Measurements from ENCODE around the gene SGMS1.

The SGMS1 gene

GRCh38 chr10:50324046-50324445, 299.7 kb downstream of the SGMS1 start:
- Histone ChIP-seq H3K9ac (ENCODE audit: low read depth, low read length, poor library complexity) (no peak overlapping the region), H3K27ac (replicated peaks; ENCODE audit: low read length) (no peak overlapping the region), H3K36me3 (replicated peaks in 1 of 2; ENCODE audit: control insufficient read depth in 2 of 2, insufficient read depth in 2 of 2, low read length in 2 of 2) (no peaks in the 10 kb centered on the region), H3K4me3 (ENCODE audit: low read length in 2 of 2) (no peak overlapping the region), H3K4me2 (ENCODE audit: insufficient read depth, low read length, poor library complexity, severe bottlenecking) (no peak overlapping the region), H3K14ac (ENCODE audit: low read length) (no peak overlapping the region), H3K18ac (ENCODE audit: low read length) (no peak overlapping the region), H4K91ac (ENCODE audit: low read depth, low read length, poor library complexity) (no peak overlapping the region), H3K4ac (ENCODE audit: low read length) (no peak overlapping the region), H2BK12ac (ENCODE audit: low read length) (no peak overlapping the region), H2AFZ (ENCODE audit: low read length) (no peak overlapping the region), H2BK5ac (ENCODE audit: low read length) (no peak overlapping the region), H4K8ac (ENCODE audit: low read depth, low read length) (no peak overlapping the region), H3K79me1 (ENCODE audit: low read depth, low read length) (no peaks in the 10 kb centered on the region), H2BK15ac (ENCODE audit: low read length) (no peak overlapping the region), H3K23ac (ENCODE audit: low read depth, low read length, poor library complexity) (no peak overlapping the region), H2AK5ac (ENCODE audit: low read depth, low read length) (no peak overlapping the region), H3K4me1 (ENCODE audit: control insufficient read depth in 2 of 2, insufficient read depth in 1 of 2, low read depth in 1 of 2, low read length in 2 of 2) (peaks cover 0 to 5% of the 10 kb centered on the region in 2 donors), H3K27me3 (ENCODE audit: control insufficient read depth in 3 of 3, insufficient read depth in 3 of 3, low read depth in 1 of 3, low read length in 3 of 3) (no peaks in the 10 kb centered on the region), H3K9me3 (replicated peaks in 1 of 2; ENCODE audit: control insufficient read depth in 2 of 2, insufficient read depth in 1 of 2, low read depth in 1 of 2, low read length in 2 of 2) (no peaks in the 10 kb centered on the region), H2BK120ac (ENCODE audit: low read depth, low read length) (no peak overlapping the region)
- no CpG with 5 or more reads among the region's 2 CpGs for WGBS, 2 donors (ENCODE audit: extremely low coverage in 2 of 2, insufficient read length in 2 of 2, insufficient replicate concordance in 1 of 2)
- DNase-seq (ENCODE audit: low spot score): no peak

- Histone ChIP-seq H2AK5ac (ENCODE audit: low read depth, low read length) (no peak overlapping the region), H3K79me1 (ENCODE audit: low read depth, low read length) (no peaks in the 10 kb centered on the region), H2AFZ (ENCODE audit: low read length) (no peak overlapping the region), H3K36me3 (replicated peaks in 1 of 2; ENCODE audit: control insufficient read depth in 2 of 2, insufficient read depth in 2 of 2, low read length in 2 of 2) (no peaks in the 10 kb centered on the region), H3K27me3 (ENCODE audit: control insufficient read depth in 3 of 3, insufficient read depth in 3 of 3, low read depth in 1 of 3, low read length in 3 of 3) (no peaks in the 10 kb centered on the region), H3K4me2 (ENCODE audit: insufficient read depth, low read length, poor library complexity, severe bottlenecking) (no peak overlapping the region), H3K4me3 (ENCODE audit: low read length in 2 of 2) (no peak overlapping the region), H3K4me1 (ENCODE audit: control insufficient read depth in 2 of 2, insufficient read depth in 1 of 2, low read depth in 1 of 2, low read length in 2 of 2) (peaks cover 0 to 5% of the 10 kb centered on the region in 2 donors), H3K4ac (ENCODE audit: low read length) (no peak overlapping the region), H3K18ac (ENCODE audit: low read length) (no peak overlapping the region), H2BK120ac (ENCODE audit: low read depth, low read length) (no peak overlapping the region), H2BK5ac (ENCODE audit: low read length) (no peak overlapping the region), H2BK15ac (ENCODE audit: low read length) (no peak overlapping the region), H2BK12ac (ENCODE audit: low read length) (no peak overlapping the region), H4K8ac (ENCODE audit: low read depth, low read length) (no peak overlapping the region), H4K91ac (ENCODE audit: low read depth, low read length, poor library complexity) (no peak overlapping the region), H3K23ac (ENCODE audit: low read depth, low read length, poor library complexity) (no peak overlapping the region), H3K27ac (replicated peaks; ENCODE audit: low read length) (no peak overlapping the region), H3K9ac (ENCODE audit: low read depth, low read length, poor library complexity) (no peak overlapping the region), H3K9me3 (replicated peaks in 1 of 2; ENCODE audit: control insufficient read depth in 2 of 2, insufficient read depth in 1 of 2, low read depth in 1 of 2, low read length in 2 of 2) (no peaks in the 10 kb centered on the region), H3K14ac (ENCODE audit: low read length) (no peak overlapping the region)
- WGBS, 2 donors (ENCODE audit: extremely low coverage in 2 of 2, insufficient read length in 2 of 2, insufficient replicate concordance in 1 of 2): no CpG with 5 or more reads among the region's 3 CpGs
- no peak for DNase-seq (ENCODE audit: low spot score)
Measured at GRCh38 chr10:50322077-50322476, 301.7 kb downstream of the SGMS1 start.

GRCh38 chr10:50318129-50318528, 305.6 kb downstream of the SGMS1 start:
- Histone ChIP-seq H3K23ac (ENCODE audit: low read depth, low read length, poor library complexity) (no peak overlapping the region), H3K4me2 (ENCODE audit: insufficient read depth, low read length, poor library complexity, severe bottlenecking) (no peak overlapping the region), H3K9ac (ENCODE audit: low read depth, low read length, poor library complexity) (no peak overlapping the region), H4K8ac (ENCODE audit: low read depth, low read length) (no peak overlapping the region), H3K4ac (ENCODE audit: low read length) (no peak overlapping the region), H2BK15ac (ENCODE audit: low read length) (no peak overlapping the region), H3K4me3 (ENCODE audit: low read length in 2 of 2) (no peak overlapping the region), H2AK5ac (ENCODE audit: low read depth, low read length) (no peak overlapping the region), H3K27ac (replicated peaks; ENCODE audit: low read length) (no peak overlapping the region), H2BK12ac (ENCODE audit: low read length) (no peak overlapping the region), H2BK5ac (ENCODE audit: low read length) (no peak overlapping the region), H3K9me3 (replicated peaks in 1 of 2; ENCODE audit: control insufficient read depth in 2 of 2, insufficient read depth in 1 of 2, low read depth in 1 of 2, low read length in 2 of 2) (no peaks in the 10 kb centered on the region), H3K4me1 (ENCODE audit: control insufficient read depth in 2 of 2, insufficient read depth in 1 of 2, low read depth in 1 of 2, low read length in 2 of 2) (peaks cover 0 to 5% of the 10 kb centered on the region in 2 donors), H3K36me3 (replicated peaks in 1 of 2; ENCODE audit: control insufficient read depth in 2 of 2, insufficient read depth in 2 of 2, low read length in 2 of 2) (no peaks in the 10 kb centered on the region), H2BK120ac (ENCODE audit: low read depth, low read length) (no peak overlapping the region), H3K14ac (ENCODE audit: low read length) (no peak overlapping the region), H4K91ac (ENCODE audit: low read depth, low read length, poor library complexity) (no peak overlapping the region), H3K18ac (ENCODE audit: low read length) (no peak overlapping the region), H3K79me1 (ENCODE audit: low read depth, low read length) (no peaks in the 10 kb centered on the region), H2AFZ (ENCODE audit: low read length) (no peak overlapping the region), H3K27me3 (ENCODE audit: control insufficient read depth in 3 of 3, insufficient read depth in 3 of 3, low read depth in 1 of 3, low read length in 3 of 3) (no peaks in the 10 kb centered on the region)
- DNase-seq (ENCODE audit: low spot score): no peak

- no peaks in the 10 kb centered on the region for H3K36me3 ChIP-seq (replicated peaks in 1 of 2; ENCODE audit: control insufficient read depth in 2 of 2, insufficient read depth in 2 of 2, low read length in 2 of 2)
- no peak overlapping the region for H3K9ac ChIP-seq (ENCODE audit: low read depth, low read length, poor library complexity)
- H3K4ac ChIP-seq (ENCODE audit: low read length): no peak overlapping the region
- H3K9me3 ChIP-seq (replicated peaks in 1 of 2; ENCODE audit: control insufficient read depth in 2 of 2, insufficient read depth in 1 of 2, low read depth in 1 of 2, low read length in 2 of 2): peaks cover 0 to 2% of the 10 kb centered on the region in 2 donors
- no peaks in the 10 kb centered on the region for H3K27me3 ChIP-seq (ENCODE audit: control insufficient read depth in 3 of 3, insufficient read depth in 3 of 3, low read depth in 1 of 3, low read length in 3 of 3)
- no peak overlapping the region for H3K4me3 ChIP-seq (ENCODE audit: low read length in 2 of 2)
- no peak overlapping the region for H3K14ac ChIP-seq (ENCODE audit: low read length)
- no peak overlapping the region for H2BK15ac ChIP-seq (ENCODE audit: low read length)
- H2BK5ac ChIP-seq (ENCODE audit: low read length): no peak overlapping the region
- H4K8ac ChIP-seq (ENCODE audit: low read depth, low read length): no peak overlapping the region
- H3K4me2 ChIP-seq (ENCODE audit: insufficient read depth, low read length, poor library complexity, severe bottlenecking): no peak overlapping the region
- H2BK120ac ChIP-seq (ENCODE audit: low read depth, low read length): no peak overlapping the region
- H3K4me1 ChIP-seq (ENCODE audit: control insufficient read depth in 2 of 2, insufficient read depth in 1 of 2, low read depth in 1 of 2, low read length in 2 of 2): peaks cover 0 to 4% of the 10 kb centered on the region in 2 donors
- no peak overlapping the region for H2AFZ ChIP-seq (ENCODE audit: low read length)
- H3K23ac ChIP-seq (ENCODE audit: low read depth, low read length, poor library complexity): no peak overlapping the region
- H2AK5ac ChIP-seq (ENCODE audit: low read depth, low read length): no peak overlapping the region
- no peak for DNase-seq (ENCODE audit: low spot score)
- WGBS, 2 donors (ENCODE audit: extremely low coverage in 2 of 2, insufficient read length in 2 of 2, insufficient replicate concordance in 1 of 2): no CpG with 5 or more reads among the region's 5 CpGs
- H3K79me1 ChIP-seq (ENCODE audit: low read depth, low read length): no peaks in the 10 kb centered on the region
- H2BK12ac ChIP-seq (ENCODE audit: low read length): no peak overlapping the region
- no peak overlapping the region for H3K18ac ChIP-seq (ENCODE audit: low read length)
- no peak overlapping the region for H3K27ac ChIP-seq (replicated peaks; ENCODE audit: low read length)
- H4K91ac ChIP-seq (ENCODE audit: low read depth, low read length, poor library complexity): no peak overlapping the region
Measured at GRCh38 chr10:50316695-50317648, 306.8 kb downstream of the SGMS1 start.
